ENCODE data around the gene COMMD8.

- TF ChIP-seq CTCF (IDR thresholded peaks at IDR 0.05) (no peak), EP300 (IDR thresholded peaks at IDR 0.05) (no peak)
Observed at GRCh38 chr4:47465004-47465403, 1.5 kb upstream of the COMMD8 start.
